Fibroblast of skin of back (primary cell): ENCODE results near the gene TOR3A.

Experiments
- DNase-seq: peaks from one replicate; pipeline ENCODE4 v3.0.0-alpha.2; 2013

The TOR3A gene

GRCh38 chr1:179066471-179066870 is 15.4 kb upstream of the TOR3A start:
- no peak for DNase-seq

GRCh38 chr1:179077396-179077795 is 4.5 kb upstream of the TOR3A start:
- peak; percentile 36 for DNase-seq

GRCh38 chr1:179079113-179079761 is 2.6 kb upstream of the TOR3A start:
- DNase-seq: peak; percentile 78

DNA sequence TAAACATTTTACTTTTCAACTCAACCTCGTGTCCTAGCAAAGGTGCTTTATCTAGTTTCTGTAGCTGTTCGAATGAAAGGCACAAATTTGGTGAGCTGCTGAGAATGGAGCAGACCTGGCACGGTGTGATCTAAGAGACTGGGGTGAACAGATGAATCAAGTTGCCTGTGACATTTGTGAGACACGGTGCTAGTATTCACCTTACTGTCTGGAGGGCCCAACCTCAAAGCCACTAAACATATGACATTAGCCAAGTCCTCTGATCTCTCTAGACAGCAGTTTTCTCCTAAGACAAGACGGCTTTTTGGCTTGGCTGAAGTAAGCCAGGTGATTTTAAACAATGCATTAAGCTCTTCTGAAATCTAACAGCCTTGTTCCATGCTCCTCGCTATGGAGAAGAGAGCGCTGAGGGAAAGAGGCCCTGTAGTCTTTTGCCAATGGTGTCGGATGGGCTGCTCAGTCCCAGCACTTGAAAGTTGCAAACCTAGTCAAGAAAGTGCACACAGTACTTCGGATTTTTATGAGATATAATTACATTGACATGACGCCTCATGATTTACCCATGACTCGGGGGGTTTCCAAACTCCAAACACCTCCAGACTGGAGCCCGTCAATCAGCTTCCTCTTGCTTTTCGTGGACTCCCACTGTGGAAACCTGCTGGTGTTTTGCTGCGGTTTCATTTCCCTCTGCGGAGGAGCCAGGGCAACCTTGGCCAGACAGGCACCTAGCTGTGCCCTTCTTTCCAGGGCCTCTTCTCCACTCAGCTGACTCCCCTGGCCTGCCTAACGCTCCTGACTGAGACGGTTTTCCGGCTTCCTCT is 794 bp upstream of the TOR3A start:
- DNase-seq: no peak

DNA sequence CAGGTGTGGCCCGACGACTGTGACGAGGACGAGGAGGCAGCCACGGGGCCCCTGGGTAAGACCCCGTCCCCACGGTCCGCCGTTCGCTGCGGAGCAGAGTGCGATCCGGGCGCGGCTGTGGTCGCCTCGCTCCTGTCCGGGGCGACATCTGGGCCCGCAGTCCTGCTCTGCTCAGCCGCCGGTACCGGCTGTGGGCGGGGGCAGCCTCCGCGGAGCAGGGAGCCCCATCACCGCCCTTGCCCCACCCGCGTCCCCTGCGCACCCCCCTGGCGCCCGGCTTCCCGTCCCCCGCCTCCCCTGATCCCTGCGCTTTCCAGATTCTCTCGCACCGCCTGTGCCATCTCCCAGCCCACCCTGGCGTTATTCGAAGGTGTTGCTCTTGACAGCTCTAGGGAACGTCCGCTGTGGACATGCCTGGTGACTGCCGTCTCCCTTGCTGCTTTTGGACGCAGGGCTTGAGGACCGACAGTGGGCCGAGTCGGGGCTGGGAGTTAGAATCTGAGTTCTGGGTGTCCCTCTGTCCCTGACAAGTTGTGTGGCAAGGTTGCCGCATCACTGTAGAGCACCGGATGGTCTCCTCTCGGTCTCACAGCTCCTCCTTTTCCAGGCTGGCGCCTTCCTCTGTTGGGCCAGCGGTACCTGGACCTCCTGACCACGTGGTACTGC is 596 bp downstream of the TOR3A start:
- peak; percentile 35 for DNase-seq

- peak; percentile 40 for DNase-seq
These were observed 1.1 kb downstream of the TOR3A start for GRCh38 chr1:179082999-179083335.

GRCh38 chr1:179083533-179083932 is 1.7 kb downstream of the TOR3A start:
- no peak for DNase-seq

GRCh38 chr1:179087665-179088064 is 5.8 kb downstream of the TOR3A start:
- peak; percentile 8 for DNase-seq

DNA sequence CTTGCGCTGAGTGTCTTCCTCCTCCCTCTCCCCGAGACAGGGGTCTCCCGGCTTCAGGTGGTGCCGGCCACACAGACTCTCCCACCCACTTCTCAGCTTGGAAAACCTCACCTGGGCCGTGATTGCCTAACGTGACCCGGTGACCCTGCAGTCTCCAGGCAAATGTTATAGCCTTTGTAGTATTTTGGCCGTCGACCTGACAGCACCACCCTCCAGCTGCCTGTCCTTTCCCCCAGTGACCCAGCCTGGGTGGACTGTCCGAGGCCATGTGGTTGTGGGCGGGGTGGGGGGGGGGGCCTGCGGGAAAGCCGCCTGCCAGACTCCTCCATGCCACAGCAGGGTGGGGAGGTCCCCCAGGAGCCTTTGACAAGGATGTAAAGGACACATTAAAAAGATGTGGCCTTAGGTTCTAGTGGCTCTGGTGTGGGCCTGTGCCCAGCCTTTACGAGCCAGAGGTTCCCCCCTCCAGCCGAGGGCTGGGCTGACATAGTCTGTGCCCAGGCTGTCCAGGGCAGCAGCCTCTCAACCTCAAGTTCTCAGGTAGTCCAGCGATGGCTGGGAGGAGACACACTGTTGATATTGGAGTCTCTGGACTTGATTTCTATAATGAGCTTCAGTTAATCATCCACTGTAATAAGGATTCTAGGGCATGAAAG is 8.1 kb downstream of the TOR3A start:
- DNase-seq: no peak

DNA sequence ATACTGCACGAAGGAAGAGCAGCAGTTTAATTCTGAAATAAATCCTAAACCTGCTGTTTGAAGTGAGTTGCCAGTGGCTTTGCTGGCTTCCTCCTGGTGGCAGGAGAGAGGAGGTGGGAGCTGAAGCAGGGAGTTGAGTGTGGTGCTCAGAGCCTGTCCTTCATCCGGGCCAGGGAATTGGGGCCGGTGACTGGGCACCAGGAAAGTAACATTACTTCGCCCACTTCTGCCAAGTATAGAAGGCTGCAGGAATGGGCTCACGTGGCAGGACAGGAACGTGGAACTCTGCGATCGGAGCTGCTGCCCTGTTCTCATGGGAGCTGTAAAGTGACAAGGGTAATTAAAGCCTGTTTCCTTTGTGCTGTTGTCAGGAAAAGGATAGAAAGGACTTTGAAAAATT is 8.7 kb downstream of the TOR3A start:
- no peak for DNase-seq

- no peak for DNase-seq
These were observed 9.1 kb downstream of the TOR3A start for GRCh38 chr1:179090923-179091322.

DNA sequence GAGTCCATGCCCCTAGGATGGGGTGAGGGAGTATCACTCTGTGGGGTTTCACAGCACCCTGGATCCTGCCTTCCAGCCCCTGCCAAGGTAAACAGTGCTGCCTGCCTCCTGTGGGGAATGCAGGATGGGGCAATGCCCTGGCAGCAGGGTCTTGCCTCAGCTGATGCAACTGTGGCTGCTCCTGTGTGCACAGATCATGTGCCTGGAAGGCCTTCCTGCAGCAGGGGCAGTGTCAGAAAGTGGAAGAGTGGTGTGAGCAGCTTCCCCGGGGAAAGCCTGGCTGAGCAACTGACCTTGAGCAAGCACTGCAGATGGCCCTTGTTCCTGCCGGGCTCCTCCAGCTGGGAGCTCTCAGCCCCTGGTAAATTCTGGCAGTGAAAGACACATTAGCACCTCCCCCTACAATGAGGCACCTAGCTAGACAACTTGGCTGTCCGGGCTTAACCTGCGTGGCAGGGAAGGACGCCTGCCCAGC is 9.9 kb downstream of the TOR3A start:
- DNase-seq: peak; percentile 20

GRCh38 chr1:179092896-179093461 is 11.1 kb downstream of the TOR3A start:
- DNase-seq: no peak

GRCh38 chr1:179094818-179095217 is 12.9 kb downstream of the TOR3A start:
- no peak for DNase-seq

DNA sequence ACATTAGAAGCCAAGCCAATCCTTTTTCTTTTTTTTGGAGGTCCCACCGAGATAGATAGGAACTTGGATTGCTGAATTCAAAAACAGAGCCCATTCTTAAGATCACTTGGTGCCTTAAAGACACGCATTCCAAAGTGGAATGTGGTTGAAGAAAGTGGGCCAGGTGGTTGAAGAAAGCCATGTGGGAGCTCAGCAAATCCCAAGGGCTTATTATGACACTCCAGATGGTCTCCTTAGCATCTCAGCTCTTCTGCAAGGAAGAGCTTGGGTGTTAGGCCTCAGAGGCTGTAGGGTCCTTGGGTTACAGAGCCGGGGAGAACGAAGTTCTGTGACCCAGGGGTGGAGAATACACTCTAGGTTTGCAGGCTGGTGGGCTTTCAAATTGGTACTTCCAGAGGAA is 13.5 kb downstream of the TOR3A start:
- no peak for DNase-seq

DNA sequence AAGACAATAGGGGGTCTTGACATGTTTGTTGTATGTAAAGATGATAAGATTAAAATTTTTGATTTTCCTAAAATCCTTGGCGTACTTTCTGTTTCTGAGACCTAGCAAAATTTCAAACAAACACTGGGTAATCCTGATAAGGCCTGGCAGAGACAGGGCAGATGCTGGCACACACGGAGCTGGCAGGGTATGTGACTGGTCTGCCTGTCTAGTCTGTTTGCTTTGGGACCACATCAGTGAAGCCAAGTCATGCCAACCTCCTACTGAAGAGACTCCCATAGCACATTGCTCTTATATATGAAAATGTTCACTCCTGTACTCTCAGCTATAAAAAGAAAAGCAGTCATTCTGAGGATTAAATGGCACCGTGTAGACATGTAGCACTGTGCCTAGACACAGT is 14.1 kb downstream of the TOR3A start:
- no peak for DNase-seq

- no peak for DNase-seq
These were observed 18.0 kb downstream of the TOR3A start for GRCh38 chr1:179099891-179100290.

DNA sequence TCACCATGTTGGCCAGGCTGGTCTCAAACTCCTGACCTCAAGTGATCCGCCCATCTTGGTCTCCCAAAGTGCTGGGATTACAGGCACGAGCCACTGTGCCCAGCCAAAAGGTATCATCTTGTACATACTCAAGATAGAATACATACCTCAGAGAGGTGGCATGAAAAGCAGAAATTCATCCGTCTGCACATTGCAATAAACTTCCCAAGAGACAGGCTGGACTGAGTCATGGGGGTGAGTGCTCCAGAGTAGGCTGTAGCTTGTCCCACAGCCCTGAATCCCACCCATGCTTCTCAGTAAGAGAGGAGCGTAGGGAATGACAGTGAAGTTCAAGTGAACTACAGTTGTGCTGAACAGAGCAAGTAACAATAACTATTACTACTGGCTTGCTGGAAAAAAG is 19.7 kb downstream of the TOR3A start:
- no peak for DNase-seq

- no peak for DNase-seq
These were observed 22.1 kb downstream of the TOR3A start for GRCh38 chr1:179103999-179104398.

DNA sequence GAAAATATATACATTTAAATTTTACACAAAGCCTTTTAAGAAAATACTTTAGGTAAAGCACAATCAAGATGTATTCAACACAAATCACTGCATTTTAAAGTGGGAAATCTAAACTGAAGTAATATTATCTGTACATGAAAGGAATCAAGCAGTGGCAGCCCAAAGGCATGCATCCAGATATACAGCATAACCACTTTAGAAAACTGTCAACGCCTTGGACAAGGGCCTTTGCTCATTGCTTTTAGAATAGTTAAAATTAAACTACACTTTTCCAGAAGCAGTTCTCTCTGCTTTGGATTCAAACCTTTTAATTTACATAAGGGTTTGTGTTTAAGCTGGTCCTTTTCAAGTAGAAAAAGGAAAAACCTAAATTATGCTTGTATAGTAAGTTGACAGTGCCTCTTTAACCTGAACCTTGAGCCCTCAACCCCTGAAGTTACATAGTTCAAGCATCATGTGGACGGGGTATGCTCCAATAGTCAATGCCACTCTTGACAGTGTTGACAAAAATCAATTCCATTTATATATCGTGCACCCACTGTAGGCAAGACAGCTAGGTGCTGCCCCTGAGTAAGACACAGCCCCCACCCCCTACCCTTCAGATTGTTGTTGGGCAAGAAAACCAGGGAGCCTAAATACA is 22.9 kb downstream of the TOR3A start:
- no peak for DNase-seq

DNA sequence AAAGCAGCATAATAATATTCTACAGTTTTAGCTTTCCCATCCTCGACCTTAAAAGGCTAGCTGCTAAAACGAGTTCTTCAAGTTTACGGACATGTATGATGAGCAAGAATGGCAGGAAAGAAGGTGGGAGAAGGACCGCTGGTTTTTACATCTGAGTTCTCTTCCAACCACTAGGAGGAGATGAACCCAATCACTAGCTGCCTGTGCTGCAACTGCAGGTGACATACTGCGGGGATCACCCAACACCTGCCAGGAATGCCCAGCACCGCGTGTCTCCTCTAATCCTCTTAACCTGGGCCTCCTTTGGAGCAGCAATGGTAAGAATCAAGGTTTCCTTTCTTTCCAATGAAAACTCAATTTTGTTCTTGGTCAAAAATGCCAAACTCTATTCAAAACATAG is 23.5 kb downstream of the TOR3A start:
- no peak for DNase-seq
